ENCODE data around the gene TRAK2. TPM values are rescaled to one million over a fixed set of nuclear protein-coding genes. Genes with fewer than 3 reads are reported as not detected.

TRAK2 gene
- polyA plus RNA-seq, 1 donor from 2014 or later = 19.6 TPM

DNA sequence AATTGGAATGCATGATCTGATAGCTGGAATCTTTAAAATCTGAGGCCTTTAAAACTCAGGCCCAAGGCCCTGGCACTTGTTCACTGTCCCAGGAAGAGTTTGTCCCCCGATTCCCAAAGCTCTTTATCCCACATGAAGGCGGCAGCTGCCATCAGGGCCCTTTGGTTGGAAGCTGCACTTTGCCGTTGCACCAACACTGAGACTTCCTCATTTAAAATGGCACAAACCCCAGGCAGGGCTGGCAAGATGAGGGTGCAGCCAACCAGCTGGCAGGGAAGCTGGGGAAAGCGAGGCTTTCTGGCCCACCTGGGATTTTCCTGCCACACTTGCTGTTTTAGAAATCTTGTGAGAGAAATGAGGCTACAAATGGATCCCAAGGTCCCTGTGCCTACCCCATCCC is 100.4 kb downstream of the TRAK2 start:
- H3K27me3 ChIP-seq (ENCODE audit: insufficient read depth, low read depth, low read length) = no peaks in the 10 kb centered on the region
- H3K27ac ChIP-seq (ENCODE audit: low read length) = no peak overlapping the region
- TF ChIP-seq EP300 (conservative IDR thresholded peaks at IDR 0.05; ENCODE audit: poor library complexity, severe bottlenecking) (no peak), RAD21 (conservative IDR thresholded peaks at IDR 0.05) (no peak), EZH2 (IDR thresholded peaks at IDR 0.05; ENCODE audit: borderline replicate concordance, insufficient read depth, low read length, poor library complexity, severe bottlenecking) (no peak), TAF1 (IDR thresholded peaks at IDR 0.05; ENCODE audit: low read depth) (no peak), SMC3 (conservative IDR thresholded peaks at IDR 0.05; ENCODE audit: poor library complexity) (no peak), POLR2AphosphoS5 (IDR thresholded peaks at IDR 0.05) (no peak), MXI1 (conservative IDR thresholded peaks at IDR 0.05; ENCODE audit: poor library complexity, severe bottlenecking) (no peak)
- TF ChIP-seq, protein P1, sequence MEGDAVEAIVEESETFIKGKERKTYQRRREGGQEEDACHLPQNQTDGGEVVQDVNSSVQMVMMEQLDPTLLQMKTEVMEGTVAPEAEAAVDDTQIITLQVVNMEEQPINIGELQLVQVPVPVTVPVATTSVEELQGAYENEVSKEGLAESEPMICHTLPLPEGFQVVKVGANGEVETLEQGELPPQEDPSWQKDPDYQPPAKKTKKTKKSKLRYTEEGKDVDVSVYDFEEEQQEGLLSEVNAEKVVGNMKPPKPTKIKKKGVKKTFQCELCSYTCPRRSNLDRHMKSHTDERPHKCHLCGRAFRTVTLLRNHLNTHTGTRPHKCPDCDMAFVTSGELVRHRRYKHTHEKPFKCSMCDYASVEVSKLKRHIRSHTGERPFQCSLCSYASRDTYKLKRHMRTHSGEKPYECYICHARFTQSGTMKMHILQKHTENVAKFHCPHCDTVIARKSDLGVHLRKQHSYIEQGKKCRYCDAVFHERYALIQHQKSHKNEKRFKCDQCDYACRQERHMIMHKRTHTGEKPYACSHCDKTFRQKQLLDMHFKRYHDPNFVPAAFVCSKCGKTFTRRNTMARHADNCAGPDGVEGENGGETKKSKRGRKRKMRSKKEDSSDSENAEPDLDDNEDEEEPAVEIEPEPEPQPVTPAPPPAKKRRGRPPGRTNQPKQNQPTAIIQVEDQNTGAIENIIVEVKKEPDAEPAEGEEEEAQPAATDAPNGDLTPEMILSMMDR (IDR thresholded peaks at IDR 0.05; ENCODE audit: poor library complexity, severe bottlenecking) = no peak
- TF ChIP-seq, protein P2, sequence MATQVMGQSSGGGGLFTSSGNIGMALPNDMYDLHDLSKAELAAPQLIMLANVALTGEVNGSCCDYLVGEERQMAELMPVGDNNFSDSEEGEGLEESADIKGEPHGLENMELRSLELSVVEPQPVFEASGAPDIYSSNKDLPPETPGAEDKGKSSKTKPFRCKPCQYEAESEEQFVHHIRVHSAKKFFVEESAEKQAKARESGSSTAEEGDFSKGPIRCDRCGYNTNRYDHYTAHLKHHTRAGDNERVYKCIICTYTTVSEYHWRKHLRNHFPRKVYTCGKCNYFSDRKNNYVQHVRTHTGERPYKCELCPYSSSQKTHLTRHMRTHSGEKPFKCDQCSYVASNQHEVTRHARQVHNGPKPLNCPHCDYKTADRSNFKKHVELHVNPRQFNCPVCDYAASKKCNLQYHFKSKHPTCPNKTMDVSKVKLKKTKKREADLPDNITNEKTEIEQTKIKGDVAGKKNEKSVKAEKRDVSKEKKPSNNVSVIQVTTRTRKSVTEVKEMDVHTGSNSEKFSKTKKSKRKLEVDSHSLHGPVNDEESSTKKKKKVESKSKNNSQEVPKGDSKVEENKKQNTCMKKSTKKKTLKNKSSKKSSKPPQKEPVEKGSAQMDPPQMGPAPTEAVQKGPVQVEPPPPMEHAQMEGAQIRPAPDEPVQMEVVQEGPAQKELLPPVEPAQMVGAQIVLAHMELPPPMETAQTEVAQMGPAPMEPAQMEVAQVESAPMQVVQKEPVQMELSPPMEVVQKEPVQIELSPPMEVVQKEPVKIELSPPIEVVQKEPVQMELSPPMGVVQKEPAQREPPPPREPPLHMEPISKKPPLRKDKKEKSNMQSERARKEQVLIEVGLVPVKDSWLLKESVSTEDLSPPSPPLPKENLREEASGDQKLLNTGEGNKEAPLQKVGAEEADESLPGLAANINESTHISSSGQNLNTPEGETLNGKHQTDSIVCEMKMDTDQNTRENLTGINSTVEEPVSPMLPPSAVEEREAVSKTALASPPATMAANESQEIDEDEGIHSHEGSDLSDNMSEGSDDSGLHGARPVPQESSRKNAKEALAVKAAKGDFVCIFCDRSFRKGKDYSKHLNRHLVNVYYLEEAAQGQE (IDR thresholded peaks at IDR 0.05; ENCODE audit: borderline replicate concordance) = no peak
- H2AFZ ChIP-seq (ENCODE audit: low read depth, low read length) = no peak overlapping the region
- H3F3A ChIP-seq (ENCODE audit: insufficient read depth, low read length, poor library complexity, severe bottlenecking) = no peaks in the 10 kb centered on the region
- H3K36me3 ChIP-seq (ENCODE audit: insufficient read depth, low read length) = peaks cover 3% of the 10 kb centered on the region
- H3K9me3 ChIP-seq (ENCODE audit: low read length) = no peaks in the 10 kb centered on the region
- no peaks in the 10 kb centered on the region for H4K20me1 ChIP-seq (ENCODE audit: insufficient read depth)
- no peaks in the 10 kb centered on the region for H3K79me2 ChIP-seq (replicated peaks; ENCODE audit: insufficient read depth, low read length)
- H3K9me2 ChIP-seq (ENCODE audit: insufficient read depth, low read length) = no peaks in the 10 kb centered on the region
- no peak overlapping the region for H3K4me3 ChIP-seq (ENCODE audit: low read length)
- no peak overlapping the region for H3K4me2 ChIP-seq (ENCODE audit: low read length)
- no peak overlapping the region for H3K9ac ChIP-seq (ENCODE audit: low read length)

DNA sequence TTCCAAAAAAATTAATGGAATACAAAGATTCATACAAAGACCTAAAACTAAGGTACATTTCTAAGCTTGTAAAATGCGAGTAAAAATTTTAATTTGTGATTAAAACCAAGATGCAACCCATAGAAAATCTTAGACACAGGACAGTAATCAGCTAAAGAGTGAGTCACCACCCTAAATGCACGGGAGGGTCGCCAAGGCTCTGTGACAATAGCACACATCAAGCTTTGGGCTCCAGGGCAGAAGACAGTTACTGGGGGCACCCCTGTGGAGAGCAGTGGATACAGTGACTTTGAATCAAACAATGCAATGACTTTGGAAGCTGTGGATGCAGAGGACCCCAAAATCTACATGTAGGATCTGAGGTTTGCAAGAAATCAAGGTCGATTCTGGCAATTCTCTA is 101.7 kb downstream of the TRAK2 start:
- no peak for TF ChIP-seq POLR2AphosphoS5 (IDR thresholded peaks at IDR 0.05)
- TF ChIP-seq MXI1 (conservative IDR thresholded peaks at IDR 0.05; ENCODE audit: poor library complexity, severe bottlenecking) = no peak
- no peak for TF ChIP-seq TAF1 (IDR thresholded peaks at IDR 0.05; ENCODE audit: low read depth)
- TF ChIP-seq EP300 (conservative IDR thresholded peaks at IDR 0.05; ENCODE audit: poor library complexity, severe bottlenecking) = no peak
- no peak for TF ChIP-seq SMC3 (conservative IDR thresholded peaks at IDR 0.05; ENCODE audit: poor library complexity)
- TF ChIP-seq, protein P1 (IDR thresholded peaks at IDR 0.05; ENCODE audit: poor library complexity, severe bottlenecking) = no peak
- TF ChIP-seq RAD21 (conservative IDR thresholded peaks at IDR 0.05) = no peak
- TF ChIP-seq, protein P2 (IDR thresholded peaks at IDR 0.05; ENCODE audit: borderline replicate concordance) = no peak
- no peak for TF ChIP-seq EZH2 (IDR thresholded peaks at IDR 0.05; ENCODE audit: borderline replicate concordance, insufficient read depth, low read length, poor library complexity, severe bottlenecking)
- Histone ChIP-seq H3K9me2 (ENCODE audit: insufficient read depth, low read length) (no peaks in the 10 kb centered on the region), H2AFZ (ENCODE audit: low read depth, low read length) (no peak overlapping the region), H3K4me2 (ENCODE audit: low read length) (no peak overlapping the region), H4K20me1 (ENCODE audit: insufficient read depth) (no peaks in the 10 kb centered on the region), H3K9ac (ENCODE audit: low read length) (no peak overlapping the region), H3K36me3 (ENCODE audit: insufficient read depth, low read length) (peaks cover 3% of the 10 kb centered on the region), H3K9me3 (ENCODE audit: low read length) (no peaks in the 10 kb centered on the region), H3K27me3 (ENCODE audit: insufficient read depth, low read depth, low read length) (no peaks in the 10 kb centered on the region), H3K4me3 (ENCODE audit: low read length) (no peak overlapping the region), H3F3A (ENCODE audit: insufficient read depth, low read length, poor library complexity, severe bottlenecking) (no peaks in the 10 kb centered on the region), H3K79me2 (replicated peaks; ENCODE audit: insufficient read depth, low read length) (no peaks in the 10 kb centered on the region), H3K27ac (ENCODE audit: low read length) (no peak overlapping the region)
